SU-DHL-6 (cell line): ENCODE results near the gene PHACTR3.

Experiments
- H2AFZ ChIP-seq: fragments of 200-600 bp; sonication (generic); 2 replicates; pipeline ENCODE4 v1.6.1; 2014; ENCODE audit warnings: low read depth, mild to moderate bottlenecking, moderate library complexity, mixed read lengths, antibody characterized with exemption, low read length; ENCODE audit not compliant: severe bottlenecking
- H3F3A ChIP-seq: fragments of 200-600 bp; shearing (Covaris generic); 2 replicates; pipeline ENCODE4 v1.6.0; 2016; ENCODE audit warnings: antibody characterized with exemption, mild to moderate bottlenecking; ENCODE audit not compliant: insufficient read depth
- H3K27ac ChIP-seq: fragments of 200-600 bp; sonication (generic); 2 replicates; pipeline ENCODE4 v1.5.1; 2016; ENCODE audit warnings: low read depth, mild to moderate bottlenecking, low read length, moderate library complexity, mixed read lengths
- H3K27me3 ChIP-seq: fragments of 200-600 bp; sonication (generic), shearing (Covaris generic); 2 replicates; pipeline ENCODE4 v1.6.0; 2014; ENCODE audit warnings: mild to moderate bottlenecking, low read length
- H3K36me3 ChIP-seq: fragments of 200-600 bp; sonication (generic); 2 replicates; pipeline ENCODE4 v1.6.1; 2014; ENCODE audit warnings: mild to moderate bottlenecking, low read length, mixed read lengths
- H3K4me2 ChIP-seq: fragments of 300-600, 200-600 bp; shearing (Covaris generic), sonication (generic); 2 replicates; pipeline ENCODE4 v1.6.0; 2014; ENCODE audit warnings: low read length, low read depth, mild to moderate bottlenecking; ENCODE audit not compliant: poor library complexity, severe bottlenecking
- H3K4me3 ChIP-seq: fragments of 200-600 bp; sonication (generic); 2 replicates; pipeline ENCODE4 v1.5.1; 2014; ENCODE audit warnings: antibody characterized with exemption, low read length, mild to moderate bottlenecking, mixed read lengths; ENCODE audit not compliant: insufficient read depth, poor library complexity, severe bottlenecking
- H3K79me2 ChIP-seq: fragments of 200-600 bp; sonication (generic); 2 replicates; pipeline ENCODE4 v1.6.1; 2014; ENCODE audit warnings: mild to moderate bottlenecking, low read length, moderate library complexity; ENCODE audit not compliant: insufficient read depth
- H3K9ac ChIP-seq: fragments of 200-600 bp; sonication (generic); 2 replicates; pipeline ENCODE4 v1.7.0; 2014; ENCODE audit warnings: mild to moderate bottlenecking, low read length
- H3K9me2 ChIP-seq: fragments of 200-600 bp; sonication (generic); replicated peaks from 2 replicates; pipeline ENCODE4 v1.6.1; 2014; ENCODE audit warnings: low read length; ENCODE audit not compliant: insufficient read depth
- H3K9me3 ChIP-seq: fragments of 200-600 bp; sonication (generic); 2 replicates; pipeline ENCODE4 v1.6.1; 2014; ENCODE audit warnings: low read length, mixed read lengths; ENCODE audit not compliant: insufficient read depth
- H4K20me1 ChIP-seq: fragments of 200-600 bp; sonication (generic); 2 replicates; pipeline ENCODE4 v1.6.1; 2014; ENCODE audit warnings: low read depth, mild to moderate bottlenecking, antibody characterized with exemption, low read length, moderate library complexity, mixed read lengths
- CTCF ChIP-seq: fragments of 200-600 bp; sonication (generic); IDR thresholded peaks from one replicate; pipeline ENCODE4 v1.5.1; 2017; ENCODE audit warnings: antibody characterized with exemption, mild to moderate bottlenecking, low read length, moderate library complexity; ENCODE audit not compliant: insufficient read depth, poor library complexity, severe bottlenecking
- EZH2phosphoT487 ChIP-seq: fragments of 200-600 bp; sonication (generic), shearing (Covaris generic); conservative IDR thresholded peaks from 2 replicates; pipeline ENCODE4 v1.6.1; 2018; ENCODE audit warnings: mild to moderate bottlenecking, antibody characterized with exemption, low read length, moderate library complexity, mixed read lengths

Gene PHACTR3

GRCh38 chr20:59827138-59828056 lies 223.1 kb downstream of the PHACTR3 start:
- no peak overlapping the region for H3K27ac ChIP-seq
- no peaks in the 10 kb centered on the region for H4K20me1 ChIP-seq
- H3K9me2 ChIP-seq, result no peaks in the 10 kb centered on the region
- no peak overlapping the region for H3K4me2 ChIP-seq
- no peak for TF ChIP-seq EZH2phosphoT487
- no peak for TF ChIP-seq CTCF
- H3K27me3 ChIP-seq, result no peaks in the 10 kb centered on the region
- no peaks in the 10 kb centered on the region for H3K36me3 ChIP-seq
- no peak overlapping the region for H3K4me3 ChIP-seq
- no peak overlapping the region for H3K9ac ChIP-seq
- no peak overlapping the region for H2AFZ ChIP-seq
- no peaks in the 10 kb centered on the region for H3K79me2 ChIP-seq
- no peaks in the 10 kb centered on the region for H3K9me3 ChIP-seq
- no peaks in the 10 kb centered on the region for H3F3A ChIP-seq

GRCh38 chr20:59828125-59829053 lies 224.0 kb downstream of the PHACTR3 start:
- Histone ChIP-seq H4K20me1 (no peaks in the 10 kb centered on the region), H3K79me2 (no peaks in the 10 kb centered on the region), H3K4me2 (no peak overlapping the region), H3K9me3 (no peaks in the 10 kb centered on the region), H2AFZ (no peak overlapping the region), H3K36me3 (no peaks in the 10 kb centered on the region), H3K27me3 (no peaks in the 10 kb centered on the region), H3F3A (no peaks in the 10 kb centered on the region), H3K9ac (no peak overlapping the region), H3K4me3 (no peak overlapping the region), H3K9me2 (no peaks in the 10 kb centered on the region), H3K27ac (no peak overlapping the region)
- no peak for TF ChIP-seq CTCF

- H3K4me2 ChIP-seq, result no peak overlapping the region
- H4K20me1 ChIP-seq, result no peaks in the 10 kb centered on the region
Observed at GRCh38 chr20:59829054-59829785, 224.9 kb downstream of the PHACTR3 start.

More at GRCh38 chr20:59829054-59829785, 224.9 kb downstream of the PHACTR3 start:
- TF ChIP-seq CTCF (no peak), EZH2phosphoT487 (no peak)
- H3K27me3 ChIP-seq, result no peaks in the 10 kb centered on the region
- H3K9me2 ChIP-seq, result no peaks in the 10 kb centered on the region
- no peaks in the 10 kb centered on the region for H3F3A ChIP-seq
- no peaks in the 10 kb centered on the region for H3K36me3 ChIP-seq
- H3K9me3 ChIP-seq, result no peaks in the 10 kb centered on the region
- H3K79me2 ChIP-seq, result no peaks in the 10 kb centered on the region
- H3K9ac ChIP-seq, result no peak overlapping the region
- no peak overlapping the region for H3K4me3 ChIP-seq
- no peak overlapping the region for H2AFZ ChIP-seq
- no peak overlapping the region for H3K27ac ChIP-seq
